ENCODE measurements around the gene PRCD.
"Not testable (repeated sequence)": the region's sequence is repeated elsewhere in the genome, so short reads cannot be mapped to it uniquely, and the experiment has no call there.

PRCD gene

GRCh38 chr17:76506408-76507345 lies 33.2 kb upstream of the PRCD start:
- DNase-seq: peak; percentile 34 to 71

DNA sequence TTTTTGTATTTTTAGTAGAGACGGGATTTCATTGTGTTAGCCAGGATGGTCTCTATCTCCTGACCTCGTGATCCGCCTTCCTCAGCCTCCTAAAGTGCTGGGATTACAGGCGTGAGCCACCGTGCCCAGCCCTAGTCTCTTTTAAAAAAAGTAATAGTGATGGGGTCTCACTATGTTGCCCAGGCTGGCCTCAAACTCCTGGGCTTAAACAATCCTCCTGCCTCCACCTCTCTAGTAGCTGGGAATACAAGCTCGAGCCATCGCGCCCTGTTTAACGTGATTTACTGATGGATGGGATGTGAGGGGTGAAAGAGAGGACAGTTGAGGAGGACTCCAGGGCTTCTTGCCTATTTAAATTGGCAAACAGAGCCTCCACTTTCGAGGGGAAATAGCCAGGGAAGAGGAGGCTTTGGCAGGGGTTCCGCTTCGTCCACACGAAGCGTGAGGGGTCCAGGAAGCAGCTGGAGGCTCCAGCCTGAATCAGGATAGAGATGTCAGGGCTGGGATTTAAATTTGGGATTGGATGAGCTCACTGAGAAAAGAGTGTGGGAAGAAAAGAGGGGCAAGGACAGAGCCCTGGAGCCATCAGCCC lies 31.3 kb upstream of the PRCD start:
- DNase-seq: not testable (repeated sequence)

DNA sequence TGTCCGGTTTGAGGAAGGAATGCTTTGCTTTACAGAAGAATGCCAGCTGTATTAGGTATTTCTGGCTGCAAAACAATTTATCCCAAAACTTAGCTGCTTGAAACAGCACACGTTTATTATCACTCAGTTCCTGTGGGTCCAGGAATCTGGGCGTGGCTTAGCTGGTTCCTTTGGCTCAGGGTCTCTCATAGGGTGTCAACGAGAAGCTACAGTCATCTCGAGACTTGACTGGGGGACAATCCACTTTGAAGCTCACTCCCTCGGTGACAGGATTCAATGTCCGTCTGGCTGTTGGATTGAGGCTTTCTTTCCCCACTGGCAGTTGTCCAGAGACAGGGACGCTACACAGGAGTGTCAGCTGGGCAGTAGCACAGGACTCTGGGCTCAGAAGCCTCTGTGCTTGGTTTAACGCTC lies 29.0 kb upstream of the PRCD start:
- DNase-seq: no peak

DNA sequence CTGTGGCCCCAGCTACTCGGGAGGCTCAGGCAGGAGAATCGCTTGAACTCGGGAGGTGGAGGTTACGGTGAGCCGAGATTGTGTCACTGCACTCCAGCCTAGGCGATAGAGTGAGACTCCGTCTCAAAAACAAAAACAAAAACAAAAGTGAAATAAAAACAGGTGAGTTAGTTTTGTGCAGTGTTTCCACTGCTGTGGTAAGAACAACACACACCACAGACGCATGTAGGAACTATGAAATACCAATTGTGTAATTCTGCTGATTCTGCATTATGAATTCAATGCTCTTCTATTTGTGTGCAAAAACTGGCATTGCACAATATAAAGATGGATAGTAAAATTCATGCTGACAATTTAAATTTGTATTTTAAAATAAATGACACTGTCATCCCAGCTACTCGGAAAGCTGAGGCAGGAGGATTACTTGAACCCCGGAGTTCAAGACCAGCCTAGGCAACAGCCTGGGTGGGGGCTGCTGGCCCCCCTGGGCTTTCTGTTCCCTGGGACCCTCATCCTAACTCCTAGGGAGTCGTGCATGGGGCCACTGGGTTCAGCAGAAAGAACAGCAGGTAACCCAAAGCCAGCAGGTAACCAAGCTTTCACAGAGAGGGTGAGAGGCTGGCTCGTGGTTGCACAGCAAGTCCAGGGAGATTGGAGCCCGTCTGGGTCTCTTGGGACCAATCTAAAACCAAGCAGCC lies 28.0 kb upstream of the PRCD start:
- DNase-seq: no peak

DNA sequence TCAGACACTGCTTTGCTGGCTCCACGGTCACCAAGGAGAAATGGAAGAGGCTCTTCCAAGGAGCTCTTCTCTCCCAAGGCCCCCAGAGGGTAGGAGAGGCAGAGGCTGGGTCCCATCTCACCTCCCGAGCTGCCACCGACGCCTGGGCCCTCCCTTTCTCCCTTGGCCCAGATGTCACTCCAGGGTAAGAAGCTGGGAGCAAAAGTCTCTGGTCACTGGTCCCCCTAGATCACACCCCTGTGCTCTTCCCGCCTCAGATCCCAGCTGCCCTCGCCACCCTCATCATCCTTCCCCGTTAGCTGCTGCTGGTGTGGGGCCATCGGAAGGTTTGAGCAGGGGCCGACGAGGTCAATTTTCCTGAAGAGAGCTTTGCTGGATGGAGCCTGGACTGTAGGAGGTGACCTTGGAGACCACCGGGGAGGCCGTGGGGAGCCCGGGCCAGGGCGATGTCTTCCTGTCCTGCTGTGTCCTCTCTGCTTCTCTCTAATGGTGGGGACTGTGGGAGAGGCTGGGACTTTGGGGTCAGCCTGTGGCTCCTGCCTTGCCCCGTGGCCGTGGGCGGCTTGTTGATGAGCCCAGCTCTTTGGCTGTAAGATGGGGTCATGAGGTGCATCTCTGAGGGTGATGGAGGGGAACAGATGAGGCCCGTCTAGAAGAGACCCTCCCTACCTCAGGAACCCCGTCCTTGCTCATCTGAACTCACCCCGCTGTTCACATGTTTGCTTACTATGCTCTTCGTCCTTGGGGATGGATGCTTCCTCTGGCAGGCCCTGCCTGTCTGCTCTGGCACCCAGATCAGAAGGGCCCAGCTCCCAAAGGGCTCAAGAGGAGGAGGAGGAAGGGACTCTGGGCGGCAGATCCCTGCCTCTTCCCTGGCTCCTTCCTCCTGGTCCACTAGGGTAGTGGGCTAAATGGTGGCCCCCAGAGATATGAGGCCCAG lies 27.2 kb upstream of the PRCD start:
- DNase-seq: no peak

DNA sequence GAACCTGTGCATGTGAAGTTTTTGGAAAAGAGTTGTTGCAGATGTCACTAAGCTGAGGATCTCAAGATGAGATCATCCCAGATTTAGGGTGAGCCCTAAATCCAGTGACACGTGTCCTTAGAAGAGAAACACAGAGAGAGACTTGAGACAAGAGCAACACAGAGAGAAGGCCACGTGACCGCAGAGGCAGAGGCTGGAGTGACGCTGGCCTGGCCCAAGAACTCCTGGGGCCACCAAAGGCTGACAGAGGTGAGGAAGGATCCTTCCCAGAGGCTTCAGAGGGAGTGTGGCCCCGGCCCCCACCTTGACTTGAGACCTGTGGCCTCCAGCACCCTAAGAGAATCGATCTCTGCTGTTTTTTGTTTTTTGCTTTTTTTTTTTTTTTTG lies 26.5 kb upstream of the PRCD start:
- DNase-seq: no peak

GRCh38 chr17:76514355-76514754 lies 25.5 kb upstream of the PRCD start:
- not testable (repeated sequence) for DNase-seq

- DNase-seq: no peak
Observed at GRCh38 chr17:76515274-76515949, 24.4 kb upstream of the PRCD start.

DNA sequence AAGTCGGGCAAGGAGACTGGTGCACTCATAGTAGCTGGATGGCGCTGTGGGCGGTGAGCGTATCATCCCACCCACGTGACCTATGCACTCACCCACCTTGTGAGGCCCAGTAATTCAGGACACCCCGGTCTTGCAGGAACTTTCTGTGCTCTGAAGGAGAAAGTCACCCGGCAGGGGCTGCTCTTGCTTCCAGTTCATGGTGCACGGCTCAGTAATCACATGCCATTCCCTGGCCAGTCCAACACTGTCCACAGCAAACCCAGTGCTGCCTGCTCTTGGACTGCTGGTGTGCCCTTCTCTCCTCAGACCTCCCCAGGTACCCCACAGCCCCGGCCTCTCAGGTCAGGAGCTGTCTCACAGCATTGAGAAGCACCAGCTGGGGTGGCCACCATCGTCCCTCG lies 22.2 kb upstream of the PRCD start:
- no peak for DNase-seq

DNA sequence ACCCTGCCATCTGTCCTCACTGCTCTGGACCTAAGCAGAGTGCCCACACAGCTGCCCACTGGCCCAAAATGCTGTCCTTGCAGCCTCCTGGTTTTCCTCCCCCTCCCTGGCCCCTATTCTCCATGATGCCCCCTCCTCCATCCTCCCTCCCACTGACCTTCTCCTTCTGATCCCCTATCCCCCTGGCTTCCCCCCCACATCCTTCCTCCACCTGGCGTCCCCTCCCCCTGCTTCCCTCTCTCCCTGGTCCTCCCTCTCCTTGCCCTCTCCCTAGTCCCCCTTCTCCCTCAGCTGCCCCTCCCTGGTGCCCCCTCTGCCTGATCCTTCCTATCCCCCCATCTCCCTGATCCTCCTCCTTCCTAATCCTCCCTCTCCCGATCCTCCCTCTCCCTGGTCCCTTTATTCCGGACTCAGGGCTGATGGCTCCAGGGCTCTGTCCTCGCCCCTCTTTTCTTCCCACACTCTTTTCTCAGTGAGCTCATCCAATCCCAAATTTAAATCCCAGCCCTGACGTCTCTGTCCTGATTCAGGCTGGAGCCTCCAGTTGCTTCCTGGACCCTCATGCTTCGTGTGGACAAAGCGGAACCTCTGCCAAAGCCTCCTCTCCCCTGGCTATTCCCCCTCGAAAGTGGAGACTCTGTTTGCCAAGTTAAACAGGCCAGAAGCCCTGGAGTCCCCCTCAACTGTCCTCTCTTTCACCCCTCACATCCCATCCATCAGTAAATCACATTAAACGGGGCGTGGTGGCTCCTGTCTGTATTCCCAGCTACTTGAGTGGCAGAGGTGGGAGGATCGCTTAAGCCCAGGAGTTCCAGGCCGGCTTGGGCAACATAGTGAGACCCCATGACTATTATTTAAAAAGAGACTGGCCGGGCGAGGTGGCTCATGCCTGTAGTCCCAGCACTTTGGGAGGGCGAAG lies 20.5 kb upstream of the PRCD start:
- DNase-seq: no peak

DNA sequence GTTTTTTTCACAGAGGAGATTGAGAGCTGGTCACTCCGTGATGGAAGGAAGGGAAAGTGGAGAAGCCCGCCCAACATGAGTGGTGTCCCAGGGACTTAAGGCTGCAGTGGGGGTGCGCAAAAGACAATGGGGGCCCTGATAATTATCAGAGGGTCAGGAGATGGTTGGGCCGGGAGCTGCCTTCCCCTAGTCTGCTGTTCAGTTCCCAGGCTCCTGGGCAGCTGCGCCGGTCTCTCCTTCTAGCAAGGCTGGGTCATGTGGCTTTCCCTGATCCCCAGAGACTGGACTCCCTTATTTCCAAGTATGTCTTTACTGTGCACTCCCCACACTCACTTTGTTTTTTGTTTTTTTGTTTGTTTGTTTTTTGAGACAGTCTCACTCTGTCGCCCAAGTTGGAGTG lies 18.6 kb upstream of the PRCD start:
- DNase-seq: no peak

DNA sequence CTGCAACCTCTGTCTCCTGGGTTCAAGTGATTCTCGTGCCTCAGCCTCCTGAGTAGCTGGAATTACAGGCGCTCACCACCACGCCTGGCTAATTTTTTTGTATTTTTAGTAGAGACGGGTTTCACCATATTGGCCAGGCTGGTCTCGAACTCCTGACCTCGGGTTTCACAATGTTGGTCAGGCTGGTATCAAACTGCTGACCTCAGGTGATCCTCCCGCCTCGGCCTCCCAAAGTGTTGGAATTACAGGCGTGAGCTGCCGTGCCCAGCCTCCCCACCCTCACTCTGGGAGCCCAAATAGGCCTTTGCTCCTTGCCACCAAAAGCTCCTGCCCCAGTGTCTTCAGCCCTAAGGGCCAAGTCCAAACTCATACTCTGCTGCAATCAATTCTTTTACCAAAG lies 18.2 kb upstream of the PRCD start:
- DNase-seq: not testable (repeated sequence)

GRCh38 chr17:76523084-76524037 lies 16.5 kb upstream of the PRCD start:
- peak in 1 of 2 donors; percentile 54 for DNase-seq

GRCh38 chr17:76524598-76525512 lies 15.0 kb upstream of the PRCD start:
- no peak for DNase-seq

DNA sequence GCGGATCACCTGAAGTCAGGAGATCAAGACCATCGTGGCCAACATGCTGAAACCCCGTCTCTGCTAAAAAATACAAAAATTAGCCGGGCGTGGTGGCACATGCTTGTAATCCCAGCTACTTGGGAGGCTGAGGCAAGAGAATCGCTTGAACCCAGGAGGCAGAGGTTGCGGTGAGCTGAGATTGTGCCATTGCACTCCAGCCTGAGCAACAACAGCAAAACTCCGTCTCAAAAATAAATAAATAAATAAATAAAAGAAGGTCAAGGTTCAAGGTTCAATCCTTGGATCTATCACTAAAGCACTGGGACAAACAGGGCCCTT lies 14.4 kb upstream of the PRCD start:
- not testable (repeated sequence) for DNase-seq

GRCh38 chr17:76527016-76527415 lies 12.8 kb upstream of the PRCD start:
- not testable (repeated sequence) for DNase-seq

- DNase-seq: no peak
Observed at GRCh38 chr17:76527430-76528111, 12.3 kb upstream of the PRCD start.

DNA sequence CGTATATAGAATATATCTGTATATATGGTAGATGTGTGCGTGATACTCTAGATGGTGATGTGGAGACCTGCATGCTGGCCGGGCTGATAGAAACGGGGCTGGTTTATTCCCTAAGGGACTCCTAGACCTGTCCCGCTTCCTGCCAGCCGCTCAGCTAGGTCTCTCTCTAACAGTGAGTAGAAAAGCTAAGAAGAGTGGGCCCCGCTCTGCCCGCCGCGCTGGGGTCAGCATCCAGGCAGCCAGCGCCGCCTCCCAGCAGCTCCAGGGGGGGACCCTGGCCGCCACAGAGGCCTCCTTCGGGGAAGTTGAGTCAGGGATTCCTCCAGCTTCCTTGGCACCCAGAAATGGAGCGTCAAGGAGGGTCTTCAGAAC lies 11.7 kb upstream of the PRCD start:
- no peak for DNase-seq
